ENCODE measurements around the gene MAGI1. TPM values are rescaled to one million over a fixed set of nuclear protein-coding genes. Genes with fewer than 3 reads are reported as not detected.
A peak's percentile ranks its signal among the peaks of the same experiment; 100 is the strongest.

Gene MAGI1
- total and polyA plus RNA-seq, 2 experiments from 2014 or later = 33.9 to 87.0 TPM

GRCh38 chr3:65979731-65980130 is 59.0 kb downstream of the MAGI1 start:
- Histone ChIP-seq H3K4me3 (no peak overlapping the region), H3K27me3 (no peaks in the 10 kb centered on the region), H3K36me3 (no peaks in the 10 kb centered on the region), H3K9me3 (ENCODE audit: low read depth) (no peaks in the 10 kb centered on the region), H3K27ac (peak overlapping the region; percentile 1), H3K4me1 (ENCODE audit: low read depth) (peaks cover 5% of the 10 kb centered on the region)
- no peak for TF ChIP-seq CTCF (IDR thresholded peaks at IDR 0.05; ENCODE audit: low read depth, low read length)
- peak in 1 of 2 donors; percentile 56 for DNase-seq (ENCODE audit: low read depth in 1 of 2, low spot score in 1 of 2)

GRCh38 chr3:65979162-65979561 is 59.6 kb downstream of the MAGI1 start:
- Histone ChIP-seq H3K4me3 (no peak overlapping the region), H3K4me1 (ENCODE audit: low read depth) (peaks cover 5% of the 10 kb centered on the region), H3K9me3 (ENCODE audit: low read depth) (no peaks in the 10 kb centered on the region), H3K27me3 (no peaks in the 10 kb centered on the region), H3K27ac (peak overlapping the region; percentile 1), H3K36me3 (no peaks in the 10 kb centered on the region)
- DNase-seq (ENCODE audit: low read depth in 1 of 2, low spot score in 1 of 2) = peak in 1 of 2 donors; percentile 95
- no peak for TF ChIP-seq CTCF (IDR thresholded peaks at IDR 0.05; ENCODE audit: low read depth, low read length)

- Histone ChIP-seq H3K27ac (no peak overlapping the region), H3K27me3 (no peaks in the 10 kb centered on the region)
- DNase-seq (ENCODE audit: low read depth in 1 of 2, low spot score in 1 of 2) = peak in 1 of 2 donors; percentile 30
Measured at GRCh38 chr3:65978116-65978515, 60.6 kb downstream of the MAGI1 start.

GRCh38 chr3:65975032-65975431 is 63.7 kb downstream of the MAGI1 start:
- TF ChIP-seq CTCF (IDR thresholded peaks at IDR 0.05; ENCODE audit: low read depth, low read length) = no peak
- H3K27me3 ChIP-seq = no peaks in the 10 kb centered on the region
- H3K36me3 ChIP-seq = no peaks in the 10 kb centered on the region
- no peak overlapping the region for H3K27ac ChIP-seq
- H3K9me3 ChIP-seq (ENCODE audit: low read depth) = no peaks in the 10 kb centered on the region
- H3K4me3 ChIP-seq = no peak overlapping the region
- peaks cover 15% of the 10 kb centered on the region for H3K4me1 ChIP-seq (ENCODE audit: low read depth)
- DNase-seq (ENCODE audit: low read depth in 1 of 2, low spot score in 1 of 2) = no peak

More at GRCh38 chr3:65978116-65978515, 60.6 kb downstream of the MAGI1 start:
- H3K9me3 ChIP-seq (ENCODE audit: low read depth) = no peaks in the 10 kb centered on the region
- no peaks in the 10 kb centered on the region for H3K36me3 ChIP-seq
- H3K4me1 ChIP-seq (ENCODE audit: low read depth) = peaks cover 5% of the 10 kb centered on the region
- no peak overlapping the region for H3K4me3 ChIP-seq
- no peak for TF ChIP-seq CTCF (IDR thresholded peaks at IDR 0.05; ENCODE audit: low read depth, low read length)

GRCh38 chr3:65974509-65974908 is 64.2 kb downstream of the MAGI1 start:
- no peaks in the 10 kb centered on the region for H3K36me3 ChIP-seq
- no peak for TF ChIP-seq CTCF (IDR thresholded peaks at IDR 0.05; ENCODE audit: low read depth, low read length)
- no peak overlapping the region for H3K27ac ChIP-seq
- H3K4me1 ChIP-seq (ENCODE audit: low read depth) = peaks cover 13% of the 10 kb centered on the region
- no peak overlapping the region for H3K4me3 ChIP-seq
- peak in 1 of 2 donors; percentile 13 for DNase-seq (ENCODE audit: low read depth in 1 of 2, low spot score in 1 of 2)
- no peaks in the 10 kb centered on the region for H3K9me3 ChIP-seq (ENCODE audit: low read depth)
- H3K27me3 ChIP-seq = no peaks in the 10 kb centered on the region

- no peak overlapping the region for H3K27ac ChIP-seq
- no peak for DNase-seq (ENCODE audit: low read depth in 1 of 2, low spot score in 1 of 2)
- TF ChIP-seq CTCF (IDR thresholded peaks at IDR 0.05; ENCODE audit: low read depth, low read length) = no peak
Measured at GRCh38 chr3:65972765-65973164, 66.0 kb downstream of the MAGI1 start.

More at GRCh38 chr3:65972765-65973164, 66.0 kb downstream of the MAGI1 start:
- H3K36me3 ChIP-seq = no peaks in the 10 kb centered on the region
- H3K9me3 ChIP-seq (ENCODE audit: low read depth) = no peaks in the 10 kb centered on the region
- H3K27me3 ChIP-seq = no peaks in the 10 kb centered on the region
- H3K4me3 ChIP-seq = no peak overlapping the region
- H3K4me1 ChIP-seq (ENCODE audit: low read depth) = peaks cover 12% of the 10 kb centered on the region
